Cardiac fibroblast (primary cell): ENCODE results near the gene TGFBI.
A peak's percentile ranks its signal among the peaks of the same experiment; 100 is the strongest.

ENCODE experiments used
- DNase-seq, 2 donors: peaks; one replicate each; pipeline versions ENCODE4 v3.0.0 to v3.0.0-alpha.2; 2010; ENCODE audit warnings: low read depth in 2 of 2
- H3K4me3 ChIP-seq, 2 donors: replicated peaks in 1 of 2; 1 replicate in 1 of 2; 2 replicates in 1 of 2; pipeline ENCODE4 v1.5.1; 2011; ENCODE audit warnings: low read depth in 2 of 2, low read length in 2 of 2, mild to moderate bottlenecking in 2 of 2, moderate library complexity in 1 of 2
- TF ChIP-seq, protein P1 (sequence below): IDR thresholded peaks from one replicate; pipeline ENCODE4 v1.5.1; 2011; ENCODE audit warnings: low read depth, mild to moderate bottlenecking, low read length, inconsistent platforms

Gene TGFBI

DNA sequence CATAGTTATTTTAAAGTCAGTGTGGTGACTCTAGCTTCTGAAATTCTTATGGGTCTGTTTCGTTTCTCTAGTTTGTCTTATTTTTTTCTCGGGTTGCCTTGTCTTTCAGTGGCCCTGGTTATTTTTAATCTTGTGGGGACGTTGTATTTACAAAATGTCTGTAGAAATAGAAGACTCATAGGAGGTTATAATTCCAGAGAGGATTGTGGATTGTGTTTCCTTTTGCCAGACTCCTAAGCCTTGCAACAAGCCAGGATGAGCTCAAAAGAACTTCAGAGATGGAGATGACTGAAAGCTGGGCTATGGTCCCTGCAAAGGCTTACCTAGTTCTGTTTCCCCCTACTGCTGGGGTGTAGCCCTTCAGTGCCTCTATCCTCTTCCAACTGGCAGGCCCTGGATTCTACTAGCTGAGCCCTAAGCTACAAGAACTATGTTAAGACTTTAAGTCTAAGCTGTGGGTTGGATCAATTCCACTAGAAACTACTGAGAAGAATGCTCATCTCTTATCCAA lies 41.8 kb upstream of the TGFBI start:
- DNase-seq = no peak
- no peak overlapping the region for H3K4me3 ChIP-seq
- TF ChIP-seq, protein P1, sequence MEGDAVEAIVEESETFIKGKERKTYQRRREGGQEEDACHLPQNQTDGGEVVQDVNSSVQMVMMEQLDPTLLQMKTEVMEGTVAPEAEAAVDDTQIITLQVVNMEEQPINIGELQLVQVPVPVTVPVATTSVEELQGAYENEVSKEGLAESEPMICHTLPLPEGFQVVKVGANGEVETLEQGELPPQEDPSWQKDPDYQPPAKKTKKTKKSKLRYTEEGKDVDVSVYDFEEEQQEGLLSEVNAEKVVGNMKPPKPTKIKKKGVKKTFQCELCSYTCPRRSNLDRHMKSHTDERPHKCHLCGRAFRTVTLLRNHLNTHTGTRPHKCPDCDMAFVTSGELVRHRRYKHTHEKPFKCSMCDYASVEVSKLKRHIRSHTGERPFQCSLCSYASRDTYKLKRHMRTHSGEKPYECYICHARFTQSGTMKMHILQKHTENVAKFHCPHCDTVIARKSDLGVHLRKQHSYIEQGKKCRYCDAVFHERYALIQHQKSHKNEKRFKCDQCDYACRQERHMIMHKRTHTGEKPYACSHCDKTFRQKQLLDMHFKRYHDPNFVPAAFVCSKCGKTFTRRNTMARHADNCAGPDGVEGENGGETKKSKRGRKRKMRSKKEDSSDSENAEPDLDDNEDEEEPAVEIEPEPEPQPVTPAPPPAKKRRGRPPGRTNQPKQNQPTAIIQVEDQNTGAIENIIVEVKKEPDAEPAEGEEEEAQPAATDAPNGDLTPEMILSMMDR = no peak

DNA sequence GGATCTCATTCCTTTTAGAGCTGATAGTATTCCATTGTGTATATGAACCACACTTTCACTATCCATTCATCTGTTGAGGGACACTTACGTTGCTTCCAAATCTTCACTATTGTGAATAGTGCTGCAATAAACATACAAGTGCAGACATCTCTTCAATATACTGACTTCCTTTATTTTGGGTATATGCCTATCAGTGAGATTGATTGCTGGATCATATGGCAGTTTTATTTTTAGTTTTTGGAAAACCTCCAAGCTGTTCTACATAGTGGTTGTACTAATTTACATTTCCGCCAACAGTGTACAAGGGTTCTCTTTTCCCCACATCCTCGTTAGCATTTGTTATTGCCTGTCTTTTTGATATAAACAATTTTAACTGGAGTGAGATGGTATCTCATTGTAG lies 40.2 kb upstream of the TGFBI start:
- no peak for DNase-seq
- TF ChIP-seq, protein P1 = no peak
- no peak overlapping the region for H3K4me3 ChIP-seq

DNA sequence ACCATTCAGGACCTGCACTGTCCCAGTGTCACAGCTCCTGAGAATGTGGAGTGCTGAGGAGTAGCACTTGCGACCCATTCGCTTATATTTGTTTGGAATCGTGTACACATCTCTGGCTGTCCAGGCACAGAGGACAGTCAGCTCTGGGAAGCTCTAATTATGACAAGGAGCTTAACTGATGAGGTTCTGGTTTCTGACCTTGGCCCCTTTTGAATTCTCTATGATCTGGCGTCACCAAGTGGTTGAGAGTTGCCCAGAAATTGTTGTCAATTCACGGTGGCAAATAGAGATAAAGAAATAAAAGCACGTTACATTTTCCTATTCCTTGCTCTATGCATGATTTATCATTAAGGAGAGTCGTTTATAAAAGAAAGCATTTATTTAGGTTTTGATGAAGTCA lies 39.1 kb upstream of the TGFBI start:
- H3K4me3 ChIP-seq = no peak overlapping the region
- DNase-seq = no peak

DNA sequence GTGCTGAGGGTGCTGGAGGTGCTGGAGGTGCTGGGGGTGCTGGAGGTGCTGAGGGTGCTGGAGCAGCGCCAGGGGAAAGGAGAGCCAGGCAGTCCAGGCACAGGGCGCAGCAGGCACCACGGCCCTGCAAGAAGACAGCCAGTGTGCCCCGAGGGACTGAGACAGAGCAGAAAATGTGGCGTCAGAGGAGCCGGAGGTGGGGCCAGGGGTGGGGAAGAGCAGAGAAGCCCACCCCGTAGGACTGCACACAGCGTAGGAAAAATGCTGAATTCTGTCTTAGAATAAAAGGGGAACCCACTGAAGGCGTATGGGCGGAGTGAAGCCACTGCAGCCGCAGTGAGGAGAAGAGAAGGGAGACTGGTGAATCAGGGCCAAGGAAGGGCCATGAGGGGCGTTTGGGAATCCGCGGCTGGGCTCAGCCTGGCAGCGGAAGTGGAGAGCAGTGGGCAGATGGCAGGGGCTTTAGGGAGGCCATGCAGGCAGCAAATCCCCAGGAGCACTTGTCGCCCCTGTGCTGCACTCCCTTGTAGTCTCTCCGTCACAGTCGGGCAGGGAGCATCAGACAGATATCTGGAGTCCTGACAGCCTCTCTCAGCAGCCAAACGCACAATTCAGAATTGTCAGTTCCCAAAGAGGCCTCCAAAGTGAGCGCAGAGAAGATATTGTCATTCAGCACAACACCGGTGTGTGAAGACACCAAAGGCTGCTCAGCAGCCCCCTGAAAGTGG lies 38.1 kb upstream of the TGFBI start:
- TF ChIP-seq, protein P1 = no peak
- no peak for DNase-seq
- H3K4me3 ChIP-seq = no peak overlapping the region

More for the DNA sequence above, 39.1 kb upstream of the TGFBI start:
- TF ChIP-seq, protein P1 = no peak

DNA sequence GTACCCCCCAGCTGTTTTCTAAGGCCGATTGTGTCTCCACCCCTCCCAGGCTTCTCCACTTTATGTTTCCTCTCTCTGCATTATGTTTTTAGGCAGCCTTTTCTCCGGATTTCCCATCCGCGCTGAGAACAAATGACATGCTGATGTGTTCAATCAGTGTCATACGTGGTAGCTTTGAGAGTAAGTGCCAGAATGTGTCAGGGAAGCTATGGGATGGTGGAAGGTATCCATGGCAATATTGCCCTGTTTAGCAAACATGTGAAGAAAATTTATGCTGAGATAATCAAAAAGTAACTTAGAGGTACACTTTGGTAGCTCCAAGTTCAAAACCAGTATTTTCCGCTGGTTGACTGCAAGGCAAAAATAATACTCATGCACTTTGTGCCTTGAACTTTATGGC lies 37.4 kb upstream of the TGFBI start:
- TF ChIP-seq, protein P1 = no peak
- no peak overlapping the region for H3K4me3 ChIP-seq

DNA sequence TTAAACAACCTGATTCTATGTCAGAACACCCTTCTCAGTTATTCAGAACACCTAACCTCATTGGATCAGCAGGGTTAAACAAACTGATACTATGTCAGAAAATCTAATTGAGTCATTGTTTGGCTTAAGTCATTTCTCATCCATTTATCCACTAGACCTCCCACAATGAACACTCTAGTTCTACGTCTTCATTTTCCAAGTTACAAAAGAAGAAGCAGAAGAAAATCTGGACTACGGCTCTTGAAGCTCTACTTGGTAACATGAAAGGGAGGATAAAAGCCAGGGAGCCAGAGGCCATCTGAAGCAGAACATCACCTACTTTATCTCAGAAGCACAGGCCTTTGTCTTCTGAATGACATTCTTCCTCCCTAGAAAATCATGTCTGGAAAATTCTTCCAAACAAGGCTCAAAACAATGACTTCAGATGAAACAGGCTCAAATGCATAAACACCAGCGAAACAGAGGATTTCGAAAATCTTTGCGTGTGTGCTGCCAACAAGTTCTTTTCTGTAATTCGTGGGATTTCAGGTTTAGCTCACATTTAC lies 35.4 kb upstream of the TGFBI start:
- peak; percentile 67 to 75 for DNase-seq
- H3K4me3 ChIP-seq = no peak overlapping the region
- TF ChIP-seq, protein P1 = no peak

More for the DNA sequence above, 37.4 kb upstream of the TGFBI start:
- no peak for DNase-seq
